ENCODE data around the gene IL17RB.

IL17RB gene

GRCh38 chr3:53846134-53846850 lies at the start of gene IL17RB, which contains the start of gene CHDH:
TSS of gene IL17RB (plus strand) at chr3:53846568. CDS start at chr3:53846589, 21 bp downstream.
TSS of gene CHDH (minus strand) at chr3:53846419. CDS start at chr3:53824008, 22,411 bp downstream.
- DNase-seq (ENCODE audit: low spot score), result peak; percentile 76

- no peak for DNase-seq (ENCODE audit: low spot score)
Measured at GRCh38 chr3:53798144-53798543, 48.2 kb upstream of the IL17RB start.

GRCh38 chr3:53799338-53799865 lies 47.0 kb upstream of the IL17RB start:
- DNase-seq (ENCODE audit: low spot score), result no peak

GRCh38 chr3:53800041-53800906 lies 46.1 kb upstream of the IL17RB start:
- DNase-seq (ENCODE audit: low spot score), result no peak

- no peak for DNase-seq (ENCODE audit: low spot score)
Measured at GRCh38 chr3:53801319-53801718, 45.0 kb upstream of the IL17RB start.

GRCh38 chr3:53802256-53802880 lies 44.0 kb upstream of the IL17RB start:
- DNase-seq (ENCODE audit: low spot score), result no peak

GRCh38 chr3:53803124-53803815 lies 43.1 kb upstream of the IL17RB start:
- DNase-seq (ENCODE audit: low spot score), result no peak

- no peak for DNase-seq (ENCODE audit: low spot score)
Measured at GRCh38 chr3:53803816-53804695, 42.3 kb upstream of the IL17RB start.

- DNase-seq (ENCODE audit: low spot score), result no peak
Measured at GRCh38 chr3:53804697-53805462, 41.5 kb upstream of the IL17RB start.

GRCh38 chr3:53805463-53806159 lies 40.8 kb upstream of the IL17RB start:
- DNase-seq (ENCODE audit: low spot score), result no peak

GRCh38 chr3:53806182-53807116 lies 39.9 kb upstream of the IL17RB start:
- DNase-seq (ENCODE audit: low spot score), result no peak

- DNase-seq (ENCODE audit: low spot score), result no peak
Measured at GRCh38 chr3:53807117-53807810, 39.1 kb upstream of the IL17RB start.

GRCh38 chr3:53808496-53808895 lies 37.9 kb upstream of the IL17RB start:
- no peak for DNase-seq (ENCODE audit: low spot score)

- DNase-seq (ENCODE audit: low spot score), result no peak
Measured at GRCh38 chr3:53809267-53809666, 37.1 kb upstream of the IL17RB start.

GRCh38 chr3:53809764-53810400 lies 36.5 kb upstream of the IL17RB start:
- DNase-seq (ENCODE audit: low spot score), result no peak

GRCh38 chr3:53811143-53811927 lies 35.0 kb upstream of the IL17RB start:
- no peak for DNase-seq (ENCODE audit: low spot score)

Data from D341Med (cell line).